Upper lobe of left lung (tissue), 4 donors: ENCODE measurements around the gene P2RX3.

ENCODE experiments used
- POLR2A ChIP-seq, 4 donors: fragments of 450-650 bp; IDR thresholded peaks; one replicate each; pipeline ENCODE4 v1.5.1; 2016 to 2017; ENCODE audit warnings: antibody characterized with exemption in 4 of 4, mild to moderate bottlenecking in 2 of 4
- POLR2AphosphoS5 ChIP-seq, 2 donors: sonication (generic); formaldehyde crosslinking; IDR thresholded peaks; one replicate each; pipeline ENCODE4 v1.5.1; 2017; ENCODE audit warnings: antibody characterized with exemption in 2 of 2
- TF ChIP-seq, protein P1 (sequence below), 6 experiments: fragments of 450-650 bp in 4 of 6; fragments of 200-600 bp in 2 of 6; sonication (generic) in 2 of 6; IDR thresholded peaks; one replicate each; pipeline ENCODE4 v1.5.1; 2016 to 2019; ENCODE audit warnings: antibody characterized with exemption in 6 of 6

DNA sequence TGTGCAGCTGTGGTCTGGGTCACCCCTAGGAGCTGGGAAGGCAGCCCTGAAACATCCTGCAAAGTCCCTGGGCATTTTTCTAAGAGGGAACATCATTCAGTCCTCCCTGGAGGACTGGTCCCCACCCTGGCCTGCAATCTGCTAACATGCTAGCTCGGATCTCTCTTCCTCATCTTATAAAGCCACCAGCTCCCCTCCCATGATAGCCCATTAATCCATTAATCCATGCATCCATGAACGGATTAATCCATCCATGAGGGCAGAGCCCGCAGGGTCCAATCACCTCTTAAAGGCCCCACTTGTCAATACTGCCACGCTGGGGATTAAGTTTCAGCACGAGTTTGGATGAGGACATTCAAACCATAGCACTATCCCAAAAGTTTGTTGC lies 30.7 kb downstream of the P2RX3 start:
- TF ChIP-seq, protein P1, sequence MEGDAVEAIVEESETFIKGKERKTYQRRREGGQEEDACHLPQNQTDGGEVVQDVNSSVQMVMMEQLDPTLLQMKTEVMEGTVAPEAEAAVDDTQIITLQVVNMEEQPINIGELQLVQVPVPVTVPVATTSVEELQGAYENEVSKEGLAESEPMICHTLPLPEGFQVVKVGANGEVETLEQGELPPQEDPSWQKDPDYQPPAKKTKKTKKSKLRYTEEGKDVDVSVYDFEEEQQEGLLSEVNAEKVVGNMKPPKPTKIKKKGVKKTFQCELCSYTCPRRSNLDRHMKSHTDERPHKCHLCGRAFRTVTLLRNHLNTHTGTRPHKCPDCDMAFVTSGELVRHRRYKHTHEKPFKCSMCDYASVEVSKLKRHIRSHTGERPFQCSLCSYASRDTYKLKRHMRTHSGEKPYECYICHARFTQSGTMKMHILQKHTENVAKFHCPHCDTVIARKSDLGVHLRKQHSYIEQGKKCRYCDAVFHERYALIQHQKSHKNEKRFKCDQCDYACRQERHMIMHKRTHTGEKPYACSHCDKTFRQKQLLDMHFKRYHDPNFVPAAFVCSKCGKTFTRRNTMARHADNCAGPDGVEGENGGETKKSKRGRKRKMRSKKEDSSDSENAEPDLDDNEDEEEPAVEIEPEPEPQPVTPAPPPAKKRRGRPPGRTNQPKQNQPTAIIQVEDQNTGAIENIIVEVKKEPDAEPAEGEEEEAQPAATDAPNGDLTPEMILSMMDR (IDR thresholded peaks at IDR 0.05) = no peak
- TF ChIP-seq POLR2AphosphoS5 (IDR thresholded peaks at IDR 0.05) (no peak), POLR2A (IDR thresholded peaks at IDR 0.05) (no peak)
